Activated CD4-positive, alpha-beta T cell treated with anti-CD3 and anti-CD28 coated beads, Interleukin-2, amount 50 U/mL, for 48 hours (primary cell): Measurements from ENCODE around the gene ARVCF.

Experiments used
- DNase-seq, 2 experiments: peaks; one replicate each; pipeline ENCODE4 v3.0.0-alpha.2; 2020

ARVCF gene

GRCh38 chr22:20016734-20017621, at the start of gene ARVCF:
Gene ARVCF, minus strand, starts transcription at chr22:20016823. Its CDS starts 26,029 bp downstream, at chr22:19990794.
- peak; percentile 93 for DNase-seq

DNA sequence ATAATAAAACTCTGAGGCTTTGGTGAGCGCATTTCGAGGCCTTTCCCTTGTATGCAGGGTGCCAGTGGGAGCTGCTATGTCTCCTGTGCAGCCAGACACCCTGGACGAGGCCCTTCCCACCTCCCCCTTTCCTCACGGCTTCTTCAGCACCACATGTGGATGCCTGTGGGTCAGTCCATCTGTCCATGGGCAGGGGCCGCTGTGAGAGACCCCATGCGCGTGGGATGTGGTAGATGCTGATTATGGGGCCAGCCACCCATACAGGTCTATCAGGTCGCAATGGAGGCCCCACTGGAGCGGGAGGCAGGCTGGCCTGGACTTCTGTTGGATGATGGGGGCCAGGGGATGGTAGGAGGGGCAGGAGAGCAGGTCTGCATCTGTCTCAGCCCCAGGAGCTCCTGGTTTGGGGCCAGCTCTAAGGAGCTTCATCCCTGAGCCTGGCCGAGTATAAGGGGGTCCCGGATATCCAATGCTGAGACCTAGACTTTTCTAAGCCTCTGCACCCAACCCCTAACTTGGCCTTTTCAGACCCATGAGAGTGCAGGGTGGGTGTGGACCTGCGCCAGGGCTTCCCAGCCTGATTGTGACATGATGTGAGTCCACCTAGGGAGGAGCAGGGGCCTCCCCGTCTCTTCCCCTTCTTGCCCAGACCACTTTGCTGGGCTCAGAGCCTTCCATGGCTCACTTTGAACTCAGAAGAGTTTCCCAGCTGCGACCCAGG, 49.4 kb upstream of the ARVCF start:
- DNase-seq: no peak

- DNase-seq: no peak
These were observed 48.1 kb upstream of the ARVCF start for GRCh38 chr22:20064545-20065262.

DNA sequence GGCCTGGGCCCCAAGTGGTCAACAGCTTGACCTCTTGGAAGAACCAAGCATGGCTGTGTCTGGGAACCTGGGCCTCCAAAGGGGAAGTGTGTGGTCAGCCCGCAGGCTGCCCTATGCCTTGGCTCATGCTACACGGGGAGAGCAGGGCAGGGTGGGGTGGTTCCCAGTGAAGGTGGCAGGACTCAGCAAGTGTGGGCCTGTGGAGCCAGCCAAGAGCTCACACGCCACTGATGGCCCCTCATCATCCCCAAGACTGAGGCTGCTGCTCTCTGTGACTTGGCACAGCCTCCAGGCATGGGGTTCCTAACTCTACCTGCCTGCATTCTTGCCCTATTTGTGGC, 47.5 kb upstream of the ARVCF start:
- DNase-seq: no peak

DNA sequence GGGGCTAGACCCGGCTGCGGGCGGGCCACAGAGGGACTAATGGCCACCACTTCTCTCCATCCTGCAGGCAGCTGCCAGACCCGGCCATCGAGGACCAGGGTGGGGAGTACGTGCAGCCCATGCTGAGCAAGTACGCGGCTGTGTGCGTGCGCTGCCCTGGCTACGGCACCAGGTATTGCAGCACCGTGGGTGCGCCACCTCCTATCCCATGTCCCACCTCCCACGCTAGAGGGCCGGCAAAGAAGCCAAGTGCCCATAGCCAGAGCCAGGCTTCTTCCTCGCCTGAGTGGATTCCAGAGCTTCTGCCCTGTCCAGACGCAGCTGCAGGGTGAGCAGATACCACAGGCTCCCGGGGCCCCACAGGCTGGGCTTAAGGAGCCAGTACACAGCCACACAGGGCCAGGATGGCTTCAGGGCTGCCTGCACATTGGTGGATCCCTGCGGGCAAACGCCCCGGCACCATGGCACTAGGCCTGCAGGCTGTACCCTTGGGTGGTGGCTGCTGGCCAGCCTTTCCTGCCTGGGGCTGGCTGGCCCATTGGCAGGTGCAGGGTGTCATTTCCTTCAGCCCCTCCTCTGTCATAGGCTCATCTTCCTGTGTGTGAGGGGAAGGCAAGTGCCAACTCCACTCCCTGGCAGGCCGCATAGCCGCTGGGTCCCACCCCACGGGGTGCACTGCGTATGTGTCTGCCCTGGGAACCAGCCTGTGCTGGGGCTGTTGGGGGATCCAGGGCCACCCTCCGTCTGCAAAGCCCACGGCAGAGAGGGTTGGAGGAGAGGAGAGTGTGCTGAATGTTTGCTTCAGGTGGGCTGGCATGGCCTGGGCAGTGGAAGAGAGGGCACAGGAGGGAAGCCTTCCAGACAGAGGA, 46.9 kb upstream of the ARVCF start:
- DNase-seq: no peak

DNA sequence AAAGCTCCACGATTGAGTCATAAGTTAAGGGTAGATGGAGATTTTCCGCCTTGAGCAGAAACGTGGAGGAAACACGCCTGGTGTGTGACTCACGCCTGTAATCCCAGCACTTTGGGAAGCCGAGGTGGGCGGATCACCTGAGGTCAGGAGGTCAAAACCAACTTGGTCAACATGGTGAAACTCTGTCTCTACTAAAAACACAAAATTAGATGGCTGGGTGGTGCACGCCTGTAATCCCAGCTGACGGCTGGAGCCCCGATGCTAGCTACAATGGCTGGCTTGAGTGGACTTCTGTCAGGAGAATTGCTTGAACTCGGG, 46.1 kb upstream of the ARVCF start:
- no peak for DNase-seq

- no peak for DNase-seq
These were observed 45.6 kb upstream of the ARVCF start for GRCh38 chr22:20062043-20062765.

- no peak for DNase-seq
These were observed 44.8 kb upstream of the ARVCF start for GRCh38 chr22:20061481-20061861.

DNA sequence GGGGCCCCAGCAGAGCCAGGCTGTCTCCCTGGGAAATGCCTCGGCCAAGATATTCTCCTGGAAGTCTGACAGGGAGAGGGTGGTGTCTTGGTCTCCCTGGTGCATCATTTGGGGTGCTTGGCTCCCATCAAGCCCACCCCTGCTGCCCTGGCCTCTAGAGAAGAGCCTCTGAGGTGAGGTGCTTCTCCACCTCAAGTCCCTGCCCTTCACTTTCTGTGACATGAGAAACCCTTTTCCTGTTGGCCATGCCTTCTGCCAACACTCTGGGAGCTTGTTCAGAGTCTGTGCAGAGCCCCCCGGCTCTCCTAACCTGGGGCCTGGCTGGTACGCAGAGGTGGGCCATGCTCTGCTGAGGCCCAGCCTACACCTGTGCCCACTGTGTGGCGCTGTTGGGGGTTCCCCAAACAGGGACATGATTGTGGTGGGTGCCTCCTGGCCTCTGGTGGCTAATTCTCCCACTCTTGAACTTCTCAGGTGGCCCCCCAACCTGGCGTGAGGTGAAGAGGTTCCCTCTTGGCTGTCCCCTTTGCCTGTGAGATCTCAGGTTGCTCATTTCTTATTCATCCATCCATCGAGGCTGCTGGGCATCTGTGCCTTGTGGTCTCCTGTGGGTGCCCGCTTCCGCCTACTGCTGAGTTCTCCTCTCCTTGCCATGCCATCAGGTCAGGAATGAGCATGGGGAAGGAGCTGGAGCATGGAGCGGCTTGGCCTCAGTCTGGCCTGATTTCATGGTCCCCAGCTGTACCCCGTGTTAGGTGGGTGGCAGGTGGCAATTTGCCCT, 44.3 kb upstream of the ARVCF start:
- DNase-seq: no peak

GRCh38 chr22:20058989-20059770, 42.6 kb upstream of the ARVCF start:
- no peak for DNase-seq

GRCh38 chr22:20057596-20058268, 41.1 kb upstream of the ARVCF start:
- no peak for DNase-seq

DNA sequence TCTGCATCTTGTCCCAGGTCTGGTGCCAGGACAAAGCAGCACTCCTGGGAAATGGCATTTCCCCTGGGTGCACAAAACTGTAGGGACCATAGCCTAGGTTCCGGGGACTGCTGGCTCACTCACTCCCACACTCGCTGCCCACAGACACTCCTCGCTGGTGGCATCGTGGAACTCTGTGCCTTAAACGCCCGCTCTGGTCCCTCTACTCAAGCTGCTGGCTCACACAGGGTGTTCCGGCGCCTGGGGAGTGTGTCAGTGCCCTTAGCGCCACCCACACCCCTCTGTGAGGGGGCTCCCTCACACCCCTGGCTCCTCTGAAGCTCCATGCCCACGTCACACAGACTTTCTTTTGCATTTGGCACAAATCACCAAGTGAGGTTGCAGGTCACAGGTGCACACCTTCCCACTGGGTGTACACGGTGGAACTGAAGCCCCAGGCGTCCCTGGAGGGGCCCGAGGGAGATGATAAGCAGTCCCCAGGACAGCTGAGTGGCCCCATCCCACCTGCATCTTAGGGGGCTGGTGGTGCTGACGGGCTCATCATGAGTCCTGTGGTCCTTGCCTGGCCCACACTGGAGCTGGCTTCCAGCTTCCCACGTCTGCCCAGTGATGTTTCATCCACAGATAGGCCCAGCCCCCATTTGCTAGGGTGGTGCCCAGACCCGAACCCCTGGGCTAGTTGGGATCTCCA, 40.2 kb upstream of the ARVCF start:
- DNase-seq: no peak

DNA sequence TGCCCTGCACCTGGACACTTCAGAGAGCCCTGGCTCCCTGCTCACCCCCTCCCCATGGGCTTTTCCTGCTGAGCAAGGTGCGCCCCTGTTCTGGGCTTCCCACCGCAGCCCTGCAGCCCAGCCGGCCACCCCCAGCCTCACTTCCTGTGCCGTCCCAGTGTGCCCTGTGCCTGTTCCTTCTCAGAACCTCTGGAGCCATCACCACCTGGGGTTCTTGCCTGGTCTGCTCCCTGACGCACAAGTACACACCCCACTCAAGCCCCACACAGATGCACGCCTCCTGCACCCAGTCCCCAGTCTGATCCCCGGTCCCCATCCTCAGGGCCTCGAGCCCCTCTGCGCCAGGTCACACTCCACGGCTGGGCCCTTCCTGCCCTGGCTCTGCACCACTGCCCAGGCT, 39.5 kb upstream of the ARVCF start:
- DNase-seq: no peak

DNA sequence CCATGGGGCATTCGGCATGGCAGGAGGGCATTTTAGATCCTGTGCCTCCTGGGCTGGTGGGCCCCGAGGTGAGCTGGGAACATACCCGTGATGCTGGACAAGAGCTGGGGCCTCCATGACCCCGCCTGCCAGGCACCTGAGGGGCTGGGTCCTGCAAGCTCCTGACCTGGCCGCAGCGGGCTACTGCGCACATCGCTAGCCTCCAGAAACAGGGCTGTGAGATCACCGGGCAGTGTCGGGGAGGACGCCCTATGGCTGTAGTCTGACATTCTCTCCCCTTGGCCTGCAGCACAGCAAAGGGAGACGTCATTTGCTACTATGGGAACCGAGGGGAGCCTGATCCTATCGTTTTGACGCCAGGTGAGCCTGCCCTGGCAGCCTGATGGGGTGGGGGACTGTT, 39.0 kb upstream of the ARVCF start:
- no peak for DNase-seq

- DNase-seq: no peak
These were observed 38.5 kb upstream of the ARVCF start for GRCh38 chr22:20055144-20055543.

- no peak for DNase-seq
These were observed 37.9 kb upstream of the ARVCF start for GRCh38 chr22:20054485-20054884.

GRCh38 chr22:20054034-20054427, 37.4 kb upstream of the ARVCF start:
- no peak for DNase-seq

DNA sequence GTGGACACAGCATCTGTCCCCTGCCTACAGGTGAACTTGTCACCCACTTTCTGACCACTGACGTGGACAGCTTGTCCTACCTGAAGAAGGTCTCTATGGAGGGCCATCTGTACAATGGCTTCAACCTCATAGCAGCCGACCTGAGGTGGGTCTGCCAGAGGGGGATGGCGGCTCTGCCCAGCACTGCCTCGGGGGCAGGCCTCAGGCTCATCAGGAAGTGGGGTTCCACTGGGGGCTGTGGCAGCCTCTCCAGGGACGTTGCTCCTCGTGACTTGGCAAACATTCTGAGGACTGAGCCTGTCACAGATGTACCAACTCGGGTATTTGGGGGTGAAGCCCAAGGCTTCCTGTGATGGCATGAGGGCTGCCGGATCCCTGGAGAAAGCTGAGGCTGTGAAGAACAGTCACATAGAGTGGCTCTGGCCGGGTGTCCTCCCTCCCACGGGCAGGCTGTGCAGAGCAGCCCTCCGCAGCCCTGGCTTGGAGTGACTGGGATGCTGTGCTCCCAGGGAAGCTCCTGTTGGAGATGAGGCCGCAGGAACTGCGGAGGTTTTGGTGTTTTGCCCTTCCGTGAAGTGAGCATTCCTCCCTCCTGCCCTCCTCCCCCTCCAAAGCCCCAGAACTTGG, 36.9 kb upstream of the ARVCF start:
- DNase-seq: no peak
